HFF-Myc (cell line): ENCODE data around the gene MARCHF9.

ENCODE experiments used
- DNase-seq: peaks from one replicate; pipeline ENCODE4 v3.0.0-alpha.2; 2011; ENCODE audit warnings: low read depth; ENCODE audit errors: extremely low read depth
- H3K4me3 ChIP-seq: replicated peaks from 2 replicates; pipeline ENCODE4 v1.5.1; 2011; ENCODE audit warnings: low read depth, mild to moderate bottlenecking, control low read depth, low read length
- TF ChIP-seq, protein P1 (sequence below): IDR thresholded peaks from 2 replicates; pipeline ENCODE4 v1.5.1; 2012; ENCODE audit warnings: mild to moderate bottlenecking, low read depth, low read length, control low read depth; ENCODE audit errors: missing control alignments

The MARCHF9 gene

DNA sequence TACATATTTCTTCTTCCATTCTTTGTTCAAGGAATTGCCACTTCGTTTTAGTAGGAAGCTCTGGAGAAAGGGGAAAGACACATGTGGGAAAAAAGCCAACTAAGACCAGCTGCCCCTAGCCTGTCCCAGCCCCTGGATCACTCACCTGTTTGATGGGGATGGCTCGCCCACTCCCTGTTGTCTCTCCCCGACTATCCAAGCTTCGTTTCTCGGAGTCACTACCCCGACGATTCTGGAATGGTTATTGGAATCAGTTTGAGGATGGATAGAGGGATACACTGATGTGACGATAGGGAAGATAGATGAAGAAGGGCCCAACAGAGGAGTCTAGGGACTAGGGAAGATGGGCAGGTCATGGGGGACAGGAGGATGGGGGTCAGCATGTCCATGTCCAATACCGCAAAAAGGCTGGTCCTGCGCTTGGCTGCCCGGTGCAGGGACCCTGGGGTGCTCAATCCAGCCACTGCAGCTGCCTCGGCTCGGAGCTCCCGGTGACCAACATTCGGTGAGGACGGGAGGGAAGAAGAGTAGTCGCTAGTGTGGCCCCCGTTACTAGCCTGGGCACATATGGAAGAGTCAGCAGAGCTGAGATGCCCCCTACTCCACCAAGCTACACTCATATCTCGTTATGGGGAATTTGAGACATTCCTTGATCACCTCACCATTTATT, 23.4 kb upstream of the MARCHF9 start:
- H3K4me3 ChIP-seq = no peak overlapping the region
- TF ChIP-seq, protein P1, sequence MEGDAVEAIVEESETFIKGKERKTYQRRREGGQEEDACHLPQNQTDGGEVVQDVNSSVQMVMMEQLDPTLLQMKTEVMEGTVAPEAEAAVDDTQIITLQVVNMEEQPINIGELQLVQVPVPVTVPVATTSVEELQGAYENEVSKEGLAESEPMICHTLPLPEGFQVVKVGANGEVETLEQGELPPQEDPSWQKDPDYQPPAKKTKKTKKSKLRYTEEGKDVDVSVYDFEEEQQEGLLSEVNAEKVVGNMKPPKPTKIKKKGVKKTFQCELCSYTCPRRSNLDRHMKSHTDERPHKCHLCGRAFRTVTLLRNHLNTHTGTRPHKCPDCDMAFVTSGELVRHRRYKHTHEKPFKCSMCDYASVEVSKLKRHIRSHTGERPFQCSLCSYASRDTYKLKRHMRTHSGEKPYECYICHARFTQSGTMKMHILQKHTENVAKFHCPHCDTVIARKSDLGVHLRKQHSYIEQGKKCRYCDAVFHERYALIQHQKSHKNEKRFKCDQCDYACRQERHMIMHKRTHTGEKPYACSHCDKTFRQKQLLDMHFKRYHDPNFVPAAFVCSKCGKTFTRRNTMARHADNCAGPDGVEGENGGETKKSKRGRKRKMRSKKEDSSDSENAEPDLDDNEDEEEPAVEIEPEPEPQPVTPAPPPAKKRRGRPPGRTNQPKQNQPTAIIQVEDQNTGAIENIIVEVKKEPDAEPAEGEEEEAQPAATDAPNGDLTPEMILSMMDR = no peak
- no peak for DNase-seq

DNA sequence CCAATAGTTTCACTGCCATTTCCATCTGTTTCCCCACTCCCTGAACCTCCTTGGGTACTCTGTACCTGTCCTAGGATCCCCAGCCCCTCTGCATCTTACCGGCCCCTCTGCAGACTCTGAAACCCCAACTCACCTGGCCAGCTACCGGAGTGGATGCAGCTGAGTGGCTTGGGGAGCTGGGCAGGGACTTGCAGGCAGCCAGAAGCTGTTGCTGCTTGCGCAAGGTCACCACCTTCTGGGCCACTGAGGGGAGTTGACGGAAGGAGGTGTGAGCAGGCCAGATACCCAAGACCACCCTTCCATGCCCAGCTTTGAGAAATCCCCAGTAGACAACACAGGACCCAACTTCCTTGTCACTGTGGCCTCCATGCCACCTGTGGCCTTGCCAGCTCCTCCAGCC, 22.6 kb upstream of the MARCHF9 start:
- no peak for DNase-seq
- no peak overlapping the region for H3K4me3 ChIP-seq

DNA sequence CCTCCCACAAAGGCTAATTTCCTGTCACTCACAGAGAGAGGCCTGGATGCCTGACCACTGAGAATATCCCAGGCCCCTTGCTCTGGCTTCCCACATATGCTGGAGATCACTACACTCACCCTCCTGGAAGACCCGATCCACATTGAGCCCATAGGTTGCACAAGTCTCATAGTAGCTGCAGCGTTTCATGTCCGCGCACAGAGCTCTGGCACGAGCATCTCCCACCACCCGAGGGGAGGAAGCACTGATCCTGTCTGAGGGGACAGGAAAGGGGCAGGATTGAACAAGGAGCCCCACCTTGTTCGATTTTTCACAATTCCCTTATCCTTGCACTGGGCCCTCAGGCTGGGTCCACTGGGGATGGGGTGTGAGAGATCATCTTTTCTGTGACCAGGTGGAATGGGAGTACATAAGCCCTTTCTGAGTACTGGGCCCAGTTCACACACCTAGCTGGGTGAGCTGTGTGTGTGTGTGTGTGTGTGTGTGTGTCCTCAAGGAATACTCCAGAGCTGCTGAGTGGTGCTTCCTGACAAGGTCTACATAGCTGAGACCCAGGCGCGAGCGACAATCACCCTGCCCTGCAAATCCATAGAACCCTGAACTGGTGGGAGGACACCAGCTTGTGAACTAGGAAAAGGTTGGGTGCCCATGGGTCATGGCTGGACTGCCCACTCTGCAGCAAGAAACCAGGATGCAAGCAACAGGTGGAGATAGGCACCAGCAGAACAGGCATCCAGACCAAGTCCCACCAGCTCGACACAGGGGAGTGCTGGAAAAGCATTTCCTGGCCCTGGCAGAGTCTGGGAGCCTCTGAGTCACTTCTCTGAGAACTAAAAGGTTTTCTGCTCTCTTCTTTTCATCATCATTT, 21.9 kb upstream of the MARCHF9 start:
- H3K4me3 ChIP-seq = no peak overlapping the region
- DNase-seq = no peak
- TF ChIP-seq, protein P1 = no peak

More for the DNA sequence above, 22.6 kb upstream of the MARCHF9 start:
- TF ChIP-seq, protein P1 = no peak

- DNase-seq = no peak
- H3K4me3 ChIP-seq = no peak overlapping the region
- TF ChIP-seq, protein P1 = no peak
Observed at GRCh38 chr12:57733928-57734327, 21.0 kb upstream of the MARCHF9 start.

DNA sequence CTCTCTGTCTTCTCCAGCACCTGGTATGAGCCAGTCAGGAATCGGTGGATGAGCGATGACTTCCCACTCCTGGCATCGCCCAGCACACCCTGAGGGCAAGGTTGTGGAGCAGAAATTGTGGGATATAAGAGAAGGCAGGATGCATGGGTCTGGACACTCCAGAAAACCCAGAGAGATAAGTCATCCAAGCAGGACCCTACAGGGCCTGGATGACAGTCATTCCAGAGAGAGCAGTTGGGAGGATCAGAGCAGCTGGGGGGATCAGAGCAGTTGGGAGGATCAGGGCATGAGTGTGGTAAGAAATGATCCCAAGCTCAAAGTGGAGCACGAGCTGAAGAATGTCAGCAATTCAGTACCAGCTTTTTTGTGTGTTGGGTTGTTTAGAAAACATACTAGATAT, 20.3 kb upstream of the MARCHF9 start:
- TF ChIP-seq, protein P1 = no peak
- no peak overlapping the region for H3K4me3 ChIP-seq
- no peak for DNase-seq

GRCh38 chr12:57735198-57735855, 19.6 kb upstream of the MARCHF9 start:
- DNase-seq = no peak
- TF ChIP-seq, protein P1 = no peak
- no peak overlapping the region for H3K4me3 ChIP-seq
